CD4-positive, alpha-beta T cell treated with Interleukin-2 at 100 ng/mL for 4 hours (primary cell): ENCODE measurements around the gene GABRR2.
"Not testable (repeated sequence)": the region's sequence is repeated elsewhere in the genome, so short reads cannot be mapped to it uniquely, and the experiment has no call there.

Experiments used
- DNase-seq: peaks from one replicate; pipeline ENCODE4 v3.0.0-alpha.2; 2020; ENCODE audit warnings: low spot score

The GABRR2 gene

DNA sequence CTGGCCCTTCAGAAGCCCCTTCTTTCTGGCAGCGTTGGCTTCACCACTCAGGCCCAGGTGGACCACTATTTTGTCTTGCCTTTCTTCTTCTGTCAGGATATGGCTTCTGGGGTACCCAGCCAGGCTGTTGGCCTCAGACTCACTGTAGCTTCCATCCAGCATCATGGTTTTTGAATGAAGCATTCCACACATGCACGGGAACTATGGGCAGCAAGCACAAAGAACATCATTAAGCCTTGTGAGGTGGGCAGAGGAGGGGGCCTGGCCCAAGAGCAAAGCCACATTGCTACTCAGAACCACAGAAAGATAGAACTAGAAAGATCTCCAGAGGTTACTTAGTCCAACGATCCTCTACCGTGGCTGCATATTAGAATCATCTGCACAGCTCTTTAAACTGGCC is 57.3 kb downstream of the GABRR2 start:
- DNase-seq = no peak

DNA sequence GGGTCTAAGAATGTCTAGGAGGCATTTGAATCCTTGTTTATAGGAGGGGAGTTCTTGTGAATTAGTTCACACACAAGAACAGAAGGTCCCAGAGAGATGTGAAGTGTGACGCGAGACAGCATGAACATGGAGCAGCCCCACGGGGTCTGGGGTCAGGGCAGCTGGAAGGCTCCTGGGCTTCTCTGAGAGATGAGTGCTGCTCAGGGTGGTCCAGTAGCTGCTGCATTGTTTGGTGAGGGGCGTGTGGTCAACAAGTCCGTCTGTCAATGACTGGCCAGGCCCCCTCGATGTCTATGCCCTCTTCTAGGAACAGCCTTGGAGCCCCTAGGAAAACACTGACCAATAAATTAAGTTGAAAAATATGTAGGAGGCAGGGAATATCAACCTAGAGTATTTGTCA is 57.8 kb downstream of the GABRR2 start:
- no peak for DNase-seq

DNA sequence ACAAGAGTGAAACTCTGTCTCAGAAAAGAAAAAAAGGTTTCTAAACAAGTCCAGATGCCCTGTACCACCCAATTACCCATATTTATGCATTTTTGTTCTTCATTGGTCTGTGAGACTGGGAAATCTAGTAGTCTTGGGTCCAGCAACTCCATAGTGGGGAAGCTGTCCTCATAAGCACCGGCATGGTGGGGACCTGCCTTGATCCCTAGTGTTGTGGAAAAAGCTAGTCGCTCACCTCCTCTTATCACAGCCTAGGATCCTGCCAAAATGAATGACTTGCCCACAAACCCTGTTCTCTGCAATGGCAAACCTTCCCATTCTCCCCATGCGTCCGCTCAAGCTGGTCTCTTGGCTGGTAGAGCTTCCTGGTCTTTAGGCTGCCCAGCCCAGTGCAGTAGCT is 59.7 kb downstream of the GABRR2 start:
- DNase-seq = no peak

DNA sequence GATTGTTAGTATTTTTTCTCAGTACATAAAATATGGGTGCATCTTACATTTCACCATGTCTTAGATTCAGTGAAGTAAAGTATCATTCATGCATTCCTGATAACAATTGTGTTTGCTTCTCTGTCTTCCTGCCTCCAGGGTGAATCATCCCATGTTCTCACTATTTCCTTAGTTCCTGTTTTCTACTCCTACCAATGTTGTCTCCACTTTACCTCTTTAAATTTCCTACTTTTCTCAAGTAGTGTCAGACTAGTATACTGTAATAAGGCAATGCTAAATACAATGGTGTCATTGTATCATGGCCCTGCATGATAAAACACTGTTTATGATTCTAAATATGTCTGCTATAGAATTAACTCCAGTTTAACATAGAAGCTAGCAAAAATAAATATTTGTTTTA is 60.5 kb downstream of the GABRR2 start:
- no peak for DNase-seq

DNA sequence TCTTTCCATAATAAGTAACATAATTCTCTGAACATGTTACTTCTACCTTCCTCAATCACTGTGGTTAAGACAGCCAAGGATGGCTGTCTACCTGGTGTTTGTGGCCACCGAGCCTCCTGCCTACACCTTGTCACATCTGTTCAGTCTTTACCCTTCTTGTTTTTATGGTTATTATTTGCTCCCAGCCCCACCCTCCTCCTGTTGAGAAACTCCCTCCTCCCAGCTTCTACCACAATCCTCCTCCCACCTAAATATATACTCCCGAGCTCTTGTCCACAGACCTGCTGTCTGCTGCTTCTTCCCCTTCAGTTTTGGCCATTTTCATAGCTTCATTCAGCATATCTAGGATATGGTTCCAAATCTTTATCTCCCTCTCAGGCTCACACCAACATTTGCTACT is 62.2 kb downstream of the GABRR2 start:
- no peak for DNase-seq

DNA sequence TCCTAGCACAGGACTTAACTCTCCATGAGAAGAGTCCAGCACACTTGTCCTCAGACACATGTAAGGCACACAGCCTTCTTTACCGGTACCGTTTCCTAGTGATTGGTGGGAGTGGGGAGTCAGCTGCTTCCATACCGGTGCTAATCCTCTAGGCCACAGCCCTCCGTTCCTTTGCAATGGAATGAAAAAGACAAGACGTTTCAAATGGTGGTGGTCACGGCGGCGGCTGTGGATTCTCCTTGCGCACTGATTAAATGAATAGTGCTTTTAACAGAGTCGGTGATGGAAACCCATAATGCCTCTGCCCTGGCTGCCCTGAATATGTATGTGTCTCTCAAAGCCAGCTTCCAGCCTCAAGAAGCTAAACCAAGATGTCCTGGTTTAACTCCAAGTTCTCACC is 63.1 kb downstream of the GABRR2 start:
- DNase-seq = no peak

DNA sequence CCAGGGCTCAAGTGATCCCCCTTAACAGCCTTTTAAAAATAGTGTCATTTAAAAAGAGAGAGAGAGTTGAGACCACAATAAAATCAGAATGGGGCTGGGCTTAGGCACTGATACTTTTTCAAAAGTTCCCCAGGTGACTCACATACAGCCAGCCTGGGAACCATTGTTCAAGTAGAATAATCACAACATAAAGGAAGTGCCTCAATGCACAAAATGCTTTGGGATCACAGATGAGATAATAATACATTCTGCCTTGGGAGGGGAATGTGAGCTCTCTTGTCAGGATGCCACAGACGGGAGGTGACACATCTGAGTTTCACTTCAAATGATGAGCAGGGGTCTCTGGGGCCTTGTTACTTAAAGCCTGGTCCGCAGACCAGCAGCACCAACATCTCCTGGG is 63.9 kb downstream of the GABRR2 start:
- no peak for DNase-seq

DNA sequence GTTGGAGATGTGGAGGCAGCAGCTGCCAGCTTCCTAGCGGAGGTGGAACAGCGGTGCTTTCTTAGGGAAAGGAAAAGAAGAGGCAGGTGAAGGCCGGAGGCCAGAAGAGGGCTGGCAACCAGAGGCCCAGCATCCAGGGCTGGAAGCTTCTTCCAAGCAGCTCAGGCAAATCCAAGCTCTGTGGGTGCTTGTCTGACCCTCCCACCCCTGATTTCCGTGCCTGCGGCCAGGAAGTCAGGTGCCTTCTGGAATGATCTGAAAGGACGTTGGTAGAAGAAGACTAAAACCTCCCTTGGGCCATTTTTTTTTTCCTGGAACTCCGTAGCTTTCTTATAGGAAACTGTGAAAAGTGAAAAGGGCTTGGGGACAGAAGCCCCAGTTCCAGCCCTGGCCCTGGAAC is 64.9 kb downstream of the GABRR2 start:
- DNase-seq = no peak

DNA sequence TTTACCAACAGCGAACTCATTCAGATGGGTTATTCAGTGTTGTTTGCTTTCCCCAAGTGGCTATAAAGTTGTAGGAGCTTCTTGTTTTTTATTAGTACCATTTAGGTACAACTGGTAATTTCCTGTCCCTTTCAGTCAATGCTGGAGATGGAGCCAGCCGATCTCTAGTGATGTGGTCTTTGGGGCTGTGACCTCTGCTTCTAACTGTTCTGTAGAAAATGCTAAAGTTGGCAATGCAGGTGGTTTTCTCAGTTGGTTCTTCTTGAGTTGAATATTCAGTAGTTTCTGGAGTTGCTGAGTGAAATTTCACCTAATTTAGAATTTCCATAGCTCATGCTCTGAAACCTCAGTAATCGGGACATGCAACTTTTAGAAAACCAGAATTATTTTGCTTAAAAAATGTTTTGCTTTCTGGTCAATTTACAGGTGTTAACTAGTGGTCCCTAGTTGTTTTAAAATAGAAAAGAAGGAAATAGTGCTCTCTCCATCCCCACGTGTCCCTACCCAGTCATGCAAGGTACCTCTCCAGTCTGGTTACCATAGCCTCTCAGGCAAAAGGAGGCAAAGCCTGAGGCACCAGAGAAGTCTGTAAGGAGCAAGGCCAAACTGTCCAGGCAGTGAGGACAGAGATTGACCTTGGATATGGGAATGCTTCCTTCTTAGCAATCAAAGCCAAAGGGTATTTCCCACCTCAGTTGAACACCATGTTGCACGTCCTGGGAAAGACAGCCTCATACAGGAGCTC is 70.7 kb downstream of the GABRR2 start:
- no peak for DNase-seq

DNA sequence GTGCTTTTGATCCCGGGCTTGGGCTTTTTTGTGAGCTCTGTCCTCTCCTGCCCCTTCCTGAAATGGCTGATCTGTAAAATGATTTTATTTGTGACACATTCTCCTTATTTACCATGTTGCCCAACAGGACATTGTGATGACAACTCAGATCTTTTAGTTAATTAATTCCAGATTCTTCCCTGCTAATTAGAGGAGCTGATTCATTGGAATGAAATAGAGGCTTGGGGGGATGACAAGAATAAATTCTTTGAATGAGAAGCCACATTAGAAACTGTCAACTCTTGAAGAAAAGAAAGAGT is 71.8 kb downstream of the GABRR2 start:
- no peak for DNase-seq

DNA sequence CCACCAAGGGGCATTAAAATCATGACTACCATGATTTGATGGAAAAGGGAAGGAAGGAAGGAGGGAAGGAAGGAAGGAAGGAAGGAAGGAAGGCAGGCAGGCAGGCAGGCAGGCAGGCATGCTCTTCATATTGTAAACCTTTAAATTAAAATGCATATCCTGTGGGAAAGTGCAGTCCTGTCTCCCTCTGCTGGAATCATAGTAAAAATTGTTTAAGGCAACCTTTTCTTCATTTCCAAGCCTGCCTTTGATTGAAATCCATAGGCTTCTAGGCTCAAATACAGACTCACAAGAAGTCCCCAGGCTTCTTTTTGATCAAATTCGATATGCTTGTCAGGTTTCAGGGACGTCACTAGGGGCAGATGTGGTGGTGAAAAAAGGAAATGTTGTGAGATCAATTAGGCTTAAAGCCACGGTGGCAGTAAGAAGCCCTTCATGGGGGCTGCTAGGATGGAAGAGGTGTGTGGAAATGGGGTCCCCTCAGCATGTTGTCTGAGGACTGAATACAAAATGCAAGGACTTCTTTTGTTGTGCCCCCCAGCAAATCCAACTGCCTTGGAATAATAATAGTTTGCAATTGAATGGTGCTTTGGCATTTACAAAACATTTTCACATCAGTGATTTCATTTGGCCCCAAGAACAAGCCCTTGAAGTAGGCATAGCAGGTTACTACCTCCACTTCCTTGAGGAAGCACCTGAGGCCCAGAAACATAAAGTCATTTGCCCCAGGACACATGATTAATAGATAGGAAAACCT is 72.3 kb downstream of the GABRR2 start:
- DNase-seq = peak; percentile 37

DNA sequence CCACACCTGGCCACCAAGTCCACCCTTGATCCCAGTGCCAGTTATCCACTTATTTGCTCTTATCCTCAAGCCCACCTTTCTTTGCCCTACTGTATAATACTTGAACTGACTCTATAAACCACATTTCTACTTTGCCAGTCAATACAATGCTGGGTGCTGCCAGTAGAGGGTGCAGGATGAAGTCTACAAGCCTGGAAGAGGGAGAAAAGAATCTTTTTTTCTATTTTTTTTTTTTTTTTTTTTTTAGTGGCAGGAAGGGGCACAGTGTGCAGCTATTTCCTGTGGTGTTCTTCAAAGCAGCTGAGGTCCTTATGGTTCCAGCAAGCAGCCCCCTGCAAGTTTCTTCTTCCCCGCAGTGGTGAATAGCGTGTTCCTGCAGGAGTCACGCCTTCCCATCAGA is 75.8 kb downstream of the GABRR2 start:
- peak; percentile 25 for DNase-seq

DNA sequence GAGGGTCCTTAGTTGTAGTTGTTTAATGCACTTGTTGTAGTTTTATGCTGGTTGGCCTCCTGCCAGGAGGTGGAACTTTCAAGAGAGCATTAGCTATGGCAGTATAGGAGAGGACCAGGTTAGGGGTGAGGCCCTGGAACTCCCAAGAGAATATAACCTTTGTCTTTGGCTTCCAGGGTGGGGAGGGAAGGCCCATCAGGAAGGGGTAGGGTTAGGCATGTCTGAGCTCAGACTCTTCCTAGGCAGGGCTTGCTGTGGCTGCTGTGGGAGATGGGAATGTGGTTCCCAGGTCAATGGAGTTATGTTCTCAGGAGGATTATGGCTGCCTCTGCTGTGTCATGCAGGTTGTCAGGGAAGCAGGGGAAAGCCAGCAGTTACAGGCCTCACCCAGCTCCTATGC is 77.9 kb downstream of the GABRR2 start:
- no peak for DNase-seq

DNA sequence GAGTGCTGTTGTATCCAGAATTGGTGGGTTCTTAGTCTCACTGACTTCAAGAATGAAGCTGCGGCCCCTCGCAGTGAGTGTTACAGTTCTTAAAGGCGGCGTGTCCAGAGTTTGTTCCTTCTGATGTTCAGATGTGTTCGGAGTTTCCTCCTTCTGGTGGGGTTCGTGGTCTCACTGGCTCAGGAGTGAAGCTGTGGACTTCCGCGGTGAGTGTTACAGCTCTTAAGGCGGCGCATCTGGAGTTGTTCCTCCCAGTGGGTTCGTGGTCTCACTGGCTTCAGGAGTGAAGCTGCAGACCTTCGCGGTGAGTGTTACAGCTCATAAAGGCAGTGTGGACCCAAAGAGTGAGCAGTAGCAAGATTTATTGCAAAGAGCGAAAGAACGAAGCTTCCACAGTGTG is 81.5 kb downstream of the GABRR2 start:
- not testable (repeated sequence) for DNase-seq

DNA sequence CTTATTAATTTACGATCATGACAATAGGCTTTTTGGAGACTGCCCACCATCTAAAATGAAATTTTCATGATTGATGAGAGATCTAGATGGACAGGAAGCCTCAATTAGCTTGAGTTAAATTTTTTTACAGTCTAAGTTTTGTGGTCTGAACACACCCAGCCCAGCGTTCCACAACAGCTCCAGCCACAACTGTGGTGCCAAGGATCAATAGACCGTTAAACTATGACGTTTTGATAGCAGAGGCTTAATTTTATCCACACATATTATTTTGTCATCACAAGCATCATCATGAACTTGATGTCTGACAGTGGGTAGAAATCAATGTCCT is 92.4 kb downstream of the GABRR2 start:
- DNase-seq = no peak

DNA sequence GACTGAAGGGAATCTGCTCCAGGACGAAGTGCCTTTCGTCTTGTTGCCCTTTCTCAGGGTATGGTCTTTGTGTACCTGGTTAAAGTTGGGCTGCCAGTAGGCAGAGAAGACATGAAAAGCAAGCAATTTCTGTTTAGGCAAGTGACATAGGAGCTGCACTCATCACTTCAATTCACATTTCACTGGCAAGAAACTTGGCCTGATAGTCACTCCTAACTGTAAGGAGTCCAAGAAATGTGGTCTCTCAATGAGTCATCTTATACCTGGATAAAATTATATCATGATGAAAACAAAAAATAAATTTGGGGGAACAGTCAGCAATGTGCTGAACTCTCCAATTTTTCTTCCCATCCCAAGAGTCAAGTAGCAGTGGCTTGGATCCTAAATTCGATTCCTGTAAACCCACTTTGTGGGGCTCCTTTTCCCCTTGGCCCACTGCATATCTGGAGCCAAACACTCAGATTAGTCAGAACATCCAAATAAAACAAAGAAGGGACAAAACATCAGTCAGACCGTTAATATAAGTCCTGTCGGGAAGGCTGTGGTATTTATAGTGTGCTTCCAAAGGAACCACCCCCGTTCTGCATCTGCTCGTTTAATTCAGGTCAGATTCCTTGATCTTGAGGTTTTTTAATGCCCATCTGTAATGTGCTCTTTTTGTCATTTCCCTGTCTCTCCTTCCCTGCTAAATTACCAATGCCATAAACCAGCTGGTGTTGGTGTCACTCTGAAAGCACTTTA is 93.0 kb downstream of the GABRR2 start:
- DNase-seq = no peak

DNA sequence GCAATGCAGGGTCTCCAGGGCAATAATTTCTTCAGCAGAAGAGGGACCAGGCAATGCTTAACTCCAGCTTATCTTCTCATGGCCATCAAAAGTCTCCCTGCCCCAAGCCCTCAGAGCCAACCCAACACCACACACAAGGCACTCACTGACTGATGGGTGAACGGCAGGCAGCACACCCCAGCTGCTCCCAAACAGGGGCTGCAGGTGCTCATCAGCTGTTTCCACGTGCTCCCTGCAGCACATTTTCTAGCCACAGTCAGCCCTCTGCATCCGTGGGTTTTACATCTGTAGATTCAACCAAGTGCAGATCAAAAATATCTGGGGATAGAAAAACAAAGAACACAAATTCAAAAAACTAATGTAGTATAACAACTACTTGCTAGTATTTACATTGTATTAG is 94.0 kb downstream of the GABRR2 start:
- no peak for DNase-seq

DNA sequence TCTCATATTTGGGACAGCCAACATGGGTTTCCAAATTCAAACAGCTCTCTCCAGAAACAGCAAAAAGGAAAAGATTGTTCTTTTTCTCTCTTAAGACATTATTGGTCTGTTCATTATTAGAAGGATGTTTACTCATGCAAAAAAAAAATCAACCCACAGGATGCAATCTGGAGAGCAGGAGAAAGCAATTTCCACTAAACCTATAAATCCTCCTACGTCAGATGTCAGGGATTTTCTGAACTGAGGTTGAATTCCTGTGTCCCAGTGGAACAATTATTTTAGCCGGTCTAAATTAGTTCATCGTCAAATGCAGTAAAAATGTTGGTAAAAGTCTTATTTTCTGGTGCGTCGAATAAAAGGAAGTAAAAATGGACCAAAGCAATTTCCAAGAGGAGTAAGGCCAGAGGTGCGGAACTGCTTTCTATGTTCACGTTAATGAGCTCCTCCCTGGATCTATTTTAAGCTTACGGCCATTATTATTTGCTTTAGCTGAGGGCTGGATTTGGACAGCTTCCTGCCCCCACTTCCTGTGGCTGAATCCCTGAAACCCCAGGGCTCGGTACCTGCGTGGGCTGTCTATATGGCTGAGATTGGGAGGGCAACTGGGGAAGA is 97.7 kb downstream of the GABRR2 start, which contains the start of gene GABRR1:
GABRR1 (minus strand) TSS at position 60 of the 612 bp plus-strand sequence; CDS start at position 24, 36 bp downstream.
- DNase-seq = no peak

DNA sequence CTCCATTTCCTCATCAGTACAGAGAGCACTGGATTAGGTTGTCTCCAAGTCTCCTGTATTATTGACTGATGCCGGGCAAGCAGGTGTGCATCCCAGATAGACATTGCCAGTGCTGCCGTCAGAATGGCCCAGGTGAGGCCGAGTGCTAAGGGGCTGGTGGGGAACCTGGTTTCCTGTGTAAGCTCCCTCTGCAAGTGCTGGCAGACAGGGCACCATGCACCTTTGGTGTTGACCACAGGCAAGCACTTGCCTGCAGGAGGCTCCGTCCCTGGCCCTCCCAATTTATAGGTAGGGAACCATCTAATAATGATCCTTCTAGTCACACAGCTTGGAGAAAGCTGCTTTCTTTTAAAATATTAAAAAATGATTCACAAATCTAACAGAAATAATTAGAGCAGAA is 98.7 kb downstream of the GABRR2 start:
- DNase-seq = no peak

DNA sequence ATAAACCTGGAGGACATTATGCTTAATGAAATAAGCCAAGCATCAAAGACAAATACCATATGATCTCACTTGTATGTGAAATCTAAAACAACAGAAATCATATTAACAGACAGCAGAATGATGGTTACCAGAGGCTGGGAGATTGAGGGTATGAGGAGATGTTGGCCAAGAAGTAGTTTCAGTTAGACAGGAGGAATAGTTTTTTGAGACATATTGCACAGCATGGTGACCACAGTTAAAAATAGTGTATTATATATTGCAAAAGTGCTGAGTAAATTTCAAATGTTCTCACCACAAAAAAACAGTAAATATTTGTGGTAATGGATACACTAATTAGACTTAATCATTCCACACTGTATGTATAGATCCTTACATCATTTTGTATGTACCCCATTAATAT is 99.7 kb downstream of the GABRR2 start:
- no peak for DNase-seq

DNA sequence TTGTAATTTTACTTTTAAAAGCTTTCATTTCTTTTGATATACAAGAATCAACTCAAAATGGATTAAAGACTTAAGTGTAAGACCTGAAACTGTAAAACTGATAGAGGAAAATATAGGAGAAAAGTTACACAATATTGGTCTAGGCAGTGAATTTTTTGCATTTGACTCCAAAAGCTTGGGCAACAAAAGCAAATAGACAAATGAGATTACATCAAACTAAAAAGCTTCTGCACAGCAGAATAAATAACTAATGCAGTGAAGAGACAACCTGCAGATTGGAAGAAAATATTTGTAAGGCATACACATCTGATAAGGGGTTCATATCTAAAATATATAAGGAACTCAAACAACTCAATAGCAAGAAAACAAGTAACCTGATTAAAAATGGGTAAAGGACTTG is 100.9 kb downstream of the GABRR2 start:
- no peak for DNase-seq

DNA sequence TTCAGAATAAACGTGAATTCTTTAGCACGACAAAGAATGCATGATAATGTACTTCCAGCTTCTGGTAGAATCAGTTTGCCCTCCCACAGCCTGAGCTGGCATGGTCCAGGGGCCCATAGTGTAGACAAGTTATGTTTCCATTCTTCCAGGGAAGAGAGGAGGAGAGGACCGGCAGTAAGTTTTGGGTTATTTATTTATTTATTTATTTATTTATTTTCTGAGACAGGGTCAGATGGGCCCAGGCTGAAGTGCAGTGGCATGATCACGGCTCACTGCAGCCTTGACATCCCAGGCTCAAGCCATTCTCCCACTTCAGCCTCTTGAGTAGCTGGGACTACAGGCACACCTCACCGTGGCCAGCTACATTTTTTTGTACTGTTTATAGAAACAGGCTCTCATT is 102.6 kb downstream of the GABRR2 start:
- DNase-seq = no peak

DNA sequence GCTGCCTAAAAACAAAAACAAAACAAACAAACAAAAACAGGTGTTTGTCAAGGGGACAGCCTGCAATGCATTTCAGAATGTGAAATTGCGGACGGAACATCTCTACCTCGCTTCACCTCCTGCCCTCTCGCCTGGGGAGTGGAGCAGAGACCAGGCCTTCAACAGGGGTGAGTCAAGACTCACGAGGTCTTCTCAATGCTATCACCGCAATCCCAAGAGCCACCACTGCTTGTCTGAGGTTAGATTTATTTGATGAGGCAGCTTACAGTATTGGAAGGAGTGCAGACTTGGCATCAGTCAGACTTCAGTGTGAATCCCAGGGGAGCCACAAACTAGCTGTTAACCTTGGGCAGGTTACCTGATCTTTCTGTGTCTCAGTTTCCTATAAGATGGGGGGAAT is 105.6 kb downstream of the GABRR2 start:
- DNase-seq = no peak
